Mucosa of stomach (tissue), 1 donor: ENCODE results near the gene CYTH3.

Experiments used
- H3K27me3 ChIP-seq: one replicate; pipeline ENCODE4 v1.7.0; 2013; ENCODE audit warnings: mild to moderate bottlenecking, low read length; ENCODE audit not compliant: control insufficient read depth, insufficient read depth
- H3K36me3 ChIP-seq: one replicate; pipeline ENCODE4 v1.7.0; 2013; ENCODE audit warnings: low read length; ENCODE audit not compliant: control insufficient read depth, insufficient read depth
- H3K4me1 ChIP-seq: one replicate; pipeline ENCODE4 v1.7.0; 2013; ENCODE audit warnings: mild to moderate bottlenecking, low read length; ENCODE audit not compliant: control insufficient read depth, insufficient read depth
- H3K4me3 ChIP-seq: one replicate; pipeline ENCODE4 v1.7.0; 2013; ENCODE audit warnings: low read length
- H3K9ac ChIP-seq: one replicate; pipeline ENCODE4 v1.7.0; 2013; ENCODE audit warnings: mild to moderate bottlenecking, low read length, moderate library complexity
- H3K9me3 ChIP-seq: one replicate; pipeline ENCODE4 v1.7.0; 2013; ENCODE audit warnings: mild to moderate bottlenecking, low read length, moderate library complexity; ENCODE audit not compliant: control insufficient read depth
- donor health status: Pancreatic carcinoma.

The CYTH3 gene

DNA sequence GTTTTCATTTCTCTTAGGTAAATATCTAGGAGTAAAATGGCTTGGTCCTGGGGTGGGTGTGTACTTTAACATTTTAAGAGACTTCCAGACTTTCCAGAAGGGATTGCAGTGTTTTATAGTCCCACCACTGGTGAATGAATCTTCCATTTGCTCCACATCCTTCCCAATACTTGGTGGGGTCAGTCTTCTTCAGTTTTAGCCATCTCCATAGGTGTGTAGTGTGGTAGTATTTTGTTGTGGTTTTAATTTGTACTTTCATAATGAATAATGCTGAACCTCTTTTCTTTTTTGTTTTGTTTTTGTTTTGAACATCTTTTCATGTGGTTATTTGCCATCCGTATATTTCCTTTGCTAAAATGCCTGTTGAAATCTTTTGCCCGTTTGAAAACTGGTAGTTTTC, 154.9 kb downstream of the CYTH3 start:
- H3K4me3 ChIP-seq = no peak overlapping the region
- no peaks in the 10 kb centered on the region for H3K9me3 ChIP-seq
- no peaks in the 10 kb centered on the region for H3K4me1 ChIP-seq
- H3K9ac ChIP-seq = no peak overlapping the region
- no peaks in the 10 kb centered on the region for H3K36me3 ChIP-seq
- H3K27me3 ChIP-seq = no peaks in the 10 kb centered on the region

DNA sequence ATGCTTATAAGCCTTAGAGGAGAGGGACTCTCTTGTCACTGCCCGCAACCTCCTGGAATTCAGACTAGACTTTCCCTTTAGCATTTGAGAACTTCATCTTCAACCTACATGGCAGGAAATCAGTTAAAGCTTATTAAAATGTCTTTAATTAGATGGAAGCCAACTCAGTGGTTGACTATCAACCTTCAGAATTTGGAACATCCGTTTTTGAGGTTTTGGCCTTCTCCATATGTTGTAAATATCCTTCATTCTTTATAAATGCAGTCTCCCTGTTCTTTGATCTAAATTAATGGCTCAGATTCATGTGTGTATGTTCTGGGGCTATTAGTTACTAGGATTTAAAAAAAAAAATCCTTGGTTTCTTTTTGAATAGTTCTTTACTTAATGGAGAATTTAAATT, 156.2 kb downstream of the CYTH3 start:
- no peaks in the 10 kb centered on the region for H3K27me3 ChIP-seq
- no peaks in the 10 kb centered on the region for H3K9me3 ChIP-seq
- H3K36me3 ChIP-seq = no peaks in the 10 kb centered on the region
- no peak overlapping the region for H3K4me3 ChIP-seq
- H3K9ac ChIP-seq = no peak overlapping the region
- H3K4me1 ChIP-seq = no peaks in the 10 kb centered on the region
